ENCODE measurements around the gene EEFSEC. TPM values are rescaled to one million over a fixed set of nuclear protein-coding genes. Genes with fewer than 3 reads are reported as not detected.

EEFSEC gene
- total RNA-seq, 1 experiment from 2014 or later, result 9.5 TPM

- WGBS (ENCODE audit: extremely low coverage, insufficient read length, low lambda C conversion rate), result no CpG with 5 or more reads among the region's 4 CpGs
Observed at GRCh38 chr3:128194843-128195242, 41.6 kb downstream of the EEFSEC start.

More at GRCh38 chr3:128194843-128195242, 41.6 kb downstream of the EEFSEC start:
- Histone ChIP-seq H3K27ac (ENCODE audit: insufficient read length, low read depth, low read length) (no peak overlapping the region), H4K5ac (ENCODE audit: insufficient read length, low read depth, low read length) (no peak overlapping the region), H4K20me1 (ENCODE audit: control insufficient read depth, insufficient read depth, insufficient read length) (no peaks in the 10 kb centered on the region), H3K18ac (ENCODE audit: insufficient read length, low read depth, low read length) (no peak overlapping the region), H3K27me3 (ENCODE audit: insufficient read depth, low read length) (no peaks in the 10 kb centered on the region), H2BK5ac (ENCODE audit: insufficient read length, low read length) (no peak overlapping the region), H3K9me3 (ENCODE audit: control insufficient read depth, low read depth, low read length) (no peaks in the 10 kb centered on the region), H3K23me2 (ENCODE audit: insufficient read length, low read depth, low read length, poor library complexity, severe bottlenecking) (no peaks in the 10 kb centered on the region), H2AFZ (ENCODE audit: low read length) (no peak overlapping the region), H3K4me1 (ENCODE audit: insufficient read depth, low read length) (peaks cover 5% of the 10 kb centered on the region; the same call in 1 of the 2 replicates), H3K4ac (ENCODE audit: low read depth, low read length) (no peak overlapping the region), H2BK12ac (ENCODE audit: insufficient read length, low read depth, low read length) (no peak overlapping the region), H3K4me2 (ENCODE audit: insufficient read depth, insufficient read length, low read length) (no peak overlapping the region), H2BK120ac (ENCODE audit: low read depth, low read length, poor library complexity, severe bottlenecking) (no peak overlapping the region), H3K23ac (ENCODE audit: insufficient read length, low read depth, low read length) (no peak overlapping the region), H4K91ac (ENCODE audit: insufficient read length, low read depth, low read length) (no peak overlapping the region), H3K56ac (ENCODE audit: insufficient read length, low read depth, low read length) (no peak overlapping the region), H3K9ac (ENCODE audit: extremely low read depth, insufficient read length, low read length) (no peak overlapping the region), H2BK15ac (ENCODE audit: low read depth, low read length) (no peak overlapping the region), H4K8ac (replicated peaks; ENCODE audit: insufficient read length, low read depth, low read length) (no peak overlapping the region), H2BK20ac (ENCODE audit: low read depth, low read length, poor library complexity, severe bottlenecking) (no peak overlapping the region), H3K79me1 (ENCODE audit: insufficient read depth, low read depth, low read length, poor library complexity, severe bottlenecking) (no peaks in the 10 kb centered on the region), H3T11ph (ENCODE audit: low read length) (no peak overlapping the region), H3K79me2 (ENCODE audit: insufficient read depth, low read length) (no peaks in the 10 kb centered on the region), H2AK5ac (ENCODE audit: insufficient read length, low read length) (no peak overlapping the region), H3K14ac (ENCODE audit: insufficient read depth, low read length) (no peak overlapping the region)
- DNase-seq, result no peak
- Mint-ChIP-seq H3K27me3 (ENCODE audit: low read depth) (no peaks in the 10 kb centered on the region; the same call in 1 of the 2 replicates), H3K4me3 (no peak overlapping the region), H3K36me3 (ENCODE audit: insufficient read depth in 1 of 3, low read depth in 3 of 3) (no peaks in the 10 kb centered on the region), H3K4me1 (peaks cover 32 to 44% of the 10 kb centered on the region in 2 experiments), H3K9me3 (no peaks in the 10 kb centered on the region), H3K27ac (no peak overlapping the region)
- TF ChIP-seq CTCF (conservative IDR thresholded peaks at IDR 0.05), result no peak
